GM12892 (cell line): ENCODE measurements around the gene CRACR2A.

ENCODE experiments used
- POLR2A ChIP-seq: IDR thresholded peaks from 2 replicates; pipeline ENCODE4 v1.6.1; 2011; ENCODE audit warnings: low read depth, low read length, control low read depth
- POLR2AphosphoS5 ChIP-seq: IDR thresholded peaks from 2 replicates; pipeline ENCODE4 v1.6.1; 2011; ENCODE audit warnings: low read depth, low read length, control low read depth
- TAF1 ChIP-seq: IDR thresholded peaks from 2 replicates; pipeline ENCODE4 v1.6.1; 2011; ENCODE audit warnings: low read depth, mild to moderate bottlenecking, control low read depth, low read length, borderline replicate concordance

- TF ChIP-seq POLR2A (no peak), POLR2AphosphoS5 (no peak), TAF1 (no peak)
Measured at GRCh38 chr12:3571724-3572123, 181.2 kb downstream of the CRACR2A start.
